Lower leg skin (tissue), 3 donors: Measurements from ENCODE around the gene NRG3.

Experiments used
- CTCF ChIP-seq, 3 donors: fragments of 450-650 bp; IDR thresholded peaks; one replicate each; pipeline ENCODE4 v1.5.1; 2016; ENCODE audit warnings: antibody characterized with exemption in 3 of 3, mild to moderate bottlenecking in 3 of 3, moderate library complexity in 2 of 3
- POLR2A ChIP-seq, 2 donors: fragments of 450-650 bp; IDR thresholded peaks; one replicate each; pipeline ENCODE4 v1.6.1; 2016 to 2017; ENCODE audit warnings: antibody characterized with exemption in 2 of 2, mild to moderate bottlenecking in 1 of 2, moderate library complexity in 1 of 2

- TF ChIP-seq CTCF (IDR thresholded peaks at IDR 0.05) (no peak), POLR2A (IDR thresholded peaks at IDR 0.05) (no peak)
Measured at GRCh38 chr10:82643601-82644000, 768.6 kb downstream of the NRG3 start.
